Liver (tissue), 3 donors: ENCODE results near the gene NPIPB2.
"Not testable (repeated sequence)": the region's sequence is repeated elsewhere in the genome, so short reads cannot be mapped to it uniquely, and the experiment has no call there.

Experiments
- CTCF ChIP-seq: fragments of 150-350 bp; IDR thresholded peaks from 2 replicates; pipeline ENCODE4 v1.5.1; 2017; ENCODE audit warnings: improper control_type of control experiment, low read depth, low read length; ENCODE audit not compliant: missing input control
- EGR1 ChIP-seq, 2 donors: IDR thresholded peaks; 2 replicates each; pipeline ENCODE4 v1.6.1; 2016 to 2018; ENCODE audit warnings: antibody characterized with exemption in 2 of 2, low read depth in 2 of 2
- GABPA ChIP-seq, 2 donors: IDR thresholded peaks in 1 of 2; conservative IDR thresholded peaks in 1 of 2; 2 replicates each; pipeline ENCODE4 v1.6.1; 2016; ENCODE audit warnings: antibody characterized with exemption in 2 of 2, mild to moderate bottlenecking in 1 of 2, moderate library complexity in 1 of 2
- MAX ChIP-seq: IDR thresholded peaks from 2 replicates; pipeline ENCODE4 v1.6.1; 2016; ENCODE audit warnings: antibody characterized with exemption
- REST ChIP-seq: IDR thresholded peaks from 2 replicates; pipeline ENCODE4 v1.6.1; 2016; ENCODE audit warnings: antibody characterized with exemption, mild to moderate bottlenecking
- RXRA ChIP-seq, 2 donors: IDR thresholded peaks; 2 replicates each; pipeline ENCODE4 v1.6.1; 2017 to 2018; ENCODE audit warnings: antibody characterized with exemption in 2 of 2, mild to moderate bottlenecking in 1 of 2
- YY1 ChIP-seq: IDR thresholded peaks from 2 replicates; pipeline ENCODE4 v1.6.1; 2016; ENCODE audit warnings: antibody characterized with exemption, mild to moderate bottlenecking
- ZBTB33 ChIP-seq: IDR thresholded peaks from 2 replicates; pipeline ENCODE4 v1.6.1; 2016; ENCODE audit warnings: antibody characterized with exemption
- donor health status: healthy.
- donor health status: healthy.

- not testable (repeated sequence) for TF ChIP-seq CTCF; REST; MAX; GABPA (IDR thresholded peaks at IDR 0.05 in 1 of 2, conservative IDR thresholded peaks at IDR 0.05 in 1 of 2); YY1; RXRA (IDR thresholded peaks at IDR 0.05); ZBTB33; EGR1 (IDR thresholded peaks at IDR 0.05; ENCODE audit: low read depth in 2 of 2)
Measured at GRCh38 chr16:11924046-11924445, 17.8 kb downstream of the NPIPB2 start.
